Left cardiac atrium (tissue), 4 donors: ENCODE measurements around the gene COL6A1. TPM values are rescaled to one million over a fixed set of nuclear protein-coding genes. Genes with fewer than 3 reads are reported as not detected.

Experiments used
- ATAC-seq, 2 donors: fragments of 200-7000 bp; cut with Tn5 transposase; one replicate each; pipeline ENCODE4 v1.9.1; 2020; ENCODE audit warnings: mild to moderate bottlenecking in 2 of 2, moderate library complexity in 2 of 2
- DNase-seq: peaks from one replicate; pipeline ENCODE4 v3.0.0-alpha.2; 2020
- intact Hi-C, 2 donors: fragments of 100-400 bp; cut with DNase I; formaldehyde crosslinking; loops; one replicate each; pipeline versions ENCODE4 v1.14.1 to v1.15.1; 2022 to 2023
- long read RNA-seq: library from polyadenylated mRNA; unstranded; transcript quantifications from one replicate; pipeline ENCODE4 v2.0.0, GENCODE V29; 2021
- total RNA-seq, 2 donors: library from RNA; stranded (reverse); fragmentation: NEBNext Ultra II Directional; extraction: Animal tissue kit (Norgen Biotek cat#: 25700); gene quantifications; one replicate each; pipeline ENCODE4 v1.2.1, GENCODE V29; 2021
- donor health status: DM: no; HTN: yes; CAD: no.
- donor health status: DM: no; HTN: yes; CAD: no; lungs with severe emphysema.
- donor health status: DM: yes; HTN: yes; CAD: no.
- donor health status: Dilated cardiomyopathy.

The COL6A1 gene
- total RNA-seq: 100 to 1,000 TPM; 244 to 247 TPM
- long read RNA-seq, partial matches to known transcripts: 23 of 35 reads
- long read RNA-seq, other reads (novel, unspliced or antisense): 9 of 35 reads

GRCh38 chr21:45981151-45982091 lies at the start of gene COL6A1:
Gene COL6A1, plus strand, starts transcription at chr21:45981770. Its CDS starts 81 bp downstream, at chr21:45981851.
- DNase-seq (peak; percentile 87), ATAC-seq (peak; percentile 79 to 80)
- intact Hi-C loops: loop anchor here in 1 of 2 donors (5.0 kb wide), 1 partner anchor 116 kb away; the partner anchor contains the start of gene COL6A2

- intact Hi-C loops: no loop called here
Measured at GRCh38 chr21:45932922-45933502, 48.6 kb upstream of the COL6A1 start.

GRCh38 chr21:45934085-45934484 lies 47.5 kb upstream of the COL6A1 start:
- ATAC-seq (no peak), DNase-seq (no peak)
- intact Hi-C loops: no loop called here

More at GRCh38 chr21:45932922-45933502, 48.6 kb upstream of the COL6A1 start:
- ATAC-seq: no peak
- no peak for DNase-seq

GRCh38 chr21:45934554-45934953 lies 47.0 kb upstream of the COL6A1 start:
- DNase-seq (no peak), ATAC-seq (no peak)
- intact Hi-C loops: no loop called here

- intact Hi-C loops: no loop called here
- ATAC-seq (no peak), DNase-seq (no peak)
Measured at GRCh38 chr21:45935628-45936027, 45.9 kb upstream of the COL6A1 start.

GRCh38 chr21:45937721-45938452 lies 43.7 kb upstream of the COL6A1 start:
- DNase-seq (no peak), ATAC-seq (no peak)
- intact Hi-C loops: no loop called here

- no peak for ATAC-seq
- intact Hi-C loops: no loop called here
- no peak for DNase-seq
Measured at GRCh38 chr21:45938453-45938755, 43.2 kb upstream of the COL6A1 start.

GRCh38 chr21:45938811-45939520 lies 42.6 kb upstream of the COL6A1 start:
- ATAC-seq (no peak), DNase-seq (no peak)
- intact Hi-C loops: no loop called here

GRCh38 chr21:45939521-45940045 lies 42.0 kb upstream of the COL6A1 start:
- DNase-seq: no peak
- intact Hi-C loops: no loop called here
- no peak for ATAC-seq

GRCh38 chr21:45940091-45940490 lies 41.5 kb upstream of the COL6A1 start:
- ATAC-seq (no peak), DNase-seq (no peak)
- intact Hi-C loops: no loop called here

GRCh38 chr21:45940621-45941337 lies 40.8 kb upstream of the COL6A1 start:
- no peak for ATAC-seq
- no peak for DNase-seq
- intact Hi-C loops: no loop called here

GRCh38 chr21:45941338-45941710 lies 40.2 kb upstream of the COL6A1 start:
- no peak for ATAC-seq
- intact Hi-C loops: no loop called here
- DNase-seq: no peak

GRCh38 chr21:45941717-45942546 lies 39.6 kb upstream of the COL6A1 start:
- no peak for DNase-seq
- ATAC-seq: no peak
- intact Hi-C loops: no loop called here

GRCh38 chr21:45942755-45943629 lies 38.6 kb upstream of the COL6A1 start:
- intact Hi-C loops: no loop called here
- DNase-seq: no peak
- no peak for ATAC-seq

GRCh38 chr21:45943630-45944540 lies 37.7 kb upstream of the COL6A1 start:
- intact Hi-C loops: no loop called here
- DNase-seq: no peak
- ATAC-seq: no peak

- no peak for DNase-seq
- intact Hi-C loops: no loop called here
- ATAC-seq: no peak
Measured at GRCh38 chr21:45944601-45945000, 37.0 kb upstream of the COL6A1 start.
